GM23338 (cell line): ENCODE data around the gene RABGAP1L. TPM values are rescaled to one million over a fixed set of nuclear protein-coding genes. Genes with fewer than 3 reads are reported as not detected.

Experiments
- ATAC-seq: fragments of 200-7000 bp; cut with Tn5 transposase; 3 replicates; pipeline ENCODE4 v1.9.1; 2020
- DNase-seq: peaks from one replicate; pipeline ENCODE4 v3.0.0-alpha.2; 2015; ENCODE audit warnings: low spot score
- H2AFZ ChIP-seq: fragments of 200-600 bp; sonication (generic); 2 replicates; pipeline ENCODE4 v1.8.0; 2016; ENCODE audit warnings: antibody characterized with exemption, mild to moderate bottlenecking, moderate library complexity
- H3F3A ChIP-seq: fragments of 200-600 bp; sonication (generic); replicated peaks from 2 replicates; pipeline ENCODE4 v1.8.0; 2017; ENCODE audit warnings: antibody characterized with exemption, mixed run types, low read depth
- H3K27ac ChIP-seq: fragments of 200-600 bp; sonication (generic); 2 replicates; pipeline ENCODE4 v1.6.1; 2016; ENCODE audit warnings: low read depth
- H3K27me3 ChIP-seq: fragments of 200-600 bp; sonication (generic); 2 replicates; pipeline ENCODE4 v1.8.0; 2016; ENCODE audit warnings: mild to moderate bottlenecking, mixed run types, moderate library complexity; ENCODE audit not compliant: insufficient read depth
- H3K36me3 ChIP-seq: fragments of 200-600 bp; sonication (generic); 2 replicates; pipeline ENCODE4 v1.8.0; 2016; ENCODE audit warnings: mild to moderate bottlenecking; ENCODE audit not compliant: insufficient read depth
- H3K4me1 ChIP-seq: fragments of 200-600 bp; sonication (generic); 2 replicates; pipeline ENCODE4 v1.8.0; 2016; ENCODE audit warnings: mild to moderate bottlenecking, moderate library complexity; ENCODE audit not compliant: insufficient read depth
- H3K4me2 ChIP-seq: fragments of 200-600 bp; sonication (generic); 2 replicates; pipeline ENCODE4 v1.7.1; 2017; ENCODE audit warnings: mixed run types
- H3K4me3 ChIP-seq: fragments of 200-600 bp; sonication (generic); 2 replicates; pipeline ENCODE4 v1.6.1; 2016; ENCODE audit warnings: mixed run types
- H3K79me2 ChIP-seq: fragments of 200-600 bp; sonication (generic); replicated peaks from 2 replicates; pipeline ENCODE4 v1.8.0; 2017; ENCODE audit warnings: mild to moderate bottlenecking; ENCODE audit not compliant: insufficient read depth
- H3K9me2 ChIP-seq: fragments of 200-600 bp; sonication (generic); 2 replicates; pipeline ENCODE4 v1.8.0; 2017; ENCODE audit not compliant: insufficient read depth
- H4K20me1 ChIP-seq: fragments of 200-600 bp; sonication (generic); replicated peaks from 2 replicates; pipeline ENCODE4 v1.8.0; 2017; ENCODE audit warnings: mild to moderate bottlenecking; ENCODE audit not compliant: insufficient read depth
- H3K27ac Mint-ChIP-seq: 2 replicates; pipeline ENCODE4 v1.8.0; 2020; ENCODE audit warnings: inconsistent platforms, mild to moderate bottlenecking, moderate library complexity, mixed read lengths
- H3K27me3 Mint-ChIP-seq: 3 replicates; pipeline ENCODE4 v1.8.0; 2022; ENCODE audit warnings: low read depth, mild to moderate bottlenecking, moderate library complexity, mixed read lengths, inconsistent platforms; ENCODE audit not compliant: insufficient read depth, poor library complexity
- H3K36me3 Mint-ChIP-seq: 3 replicates; pipeline ENCODE4 v1.8.0; 2021; ENCODE audit warnings: low read depth, mild to moderate bottlenecking, inconsistent platforms, moderate library complexity, mixed read lengths
- H3K4me1 Mint-ChIP-seq: 3 replicates; pipeline ENCODE4 v1.8.0; 2020; ENCODE audit warnings: mild to moderate bottlenecking, inconsistent platforms, mixed read lengths
- H3K4me3 Mint-ChIP-seq: 3 replicates; pipeline ENCODE4 v1.8.0; 2021; ENCODE audit warnings: moderate library complexity, mild to moderate bottlenecking, inconsistent platforms, mixed read lengths
- H3K9me3 Mint-ChIP-seq: 3 replicates; pipeline ENCODE4 v1.8.0; 2020; ENCODE audit warnings: moderate library complexity, mild to moderate bottlenecking, inconsistent platforms, mixed read lengths
- CREB1 ChIP-seq: fragments of 250-450 bp; sonication (Bioruptor Pico); IDR thresholded peaks from 2 replicates; pipeline ENCODE4 v1.5.0; 2020; ENCODE audit warnings: low read depth, mild to moderate bottlenecking, moderate library complexity
- EZH2phosphoT487 ChIP-seq: fragments of 200-600 bp; sonication (generic); IDR thresholded peaks from one replicate; pipeline ENCODE4 v1.8.1; 2018; ENCODE audit warnings: antibody characterized with exemption; ENCODE audit not compliant: unreplicated experiment
- JUNB ChIP-seq: IDR thresholded peaks from one replicate; pipeline ENCODE4 v1.6.1; 2016; ENCODE audit warnings: antibody characterized with exemption; ENCODE audit not compliant: unreplicated experiment
- NANOG ChIP-seq: IDR thresholded peaks from 2 replicates; pipeline ENCODE4 v1.6.1; 2016; ENCODE audit warnings: antibody characterized with exemption, borderline replicate concordance
- POLR2AphosphoS5 ChIP-seq: IDR thresholded peaks from 2 replicates; pipeline ENCODE4 v1.6.1; 2016; ENCODE audit warnings: antibody characterized with exemption, low read depth
- STAT1 ChIP-seq: IDR thresholded peaks from one replicate; pipeline ENCODE4 v1.6.1; 2016; ENCODE audit warnings: antibody characterized with exemption; ENCODE audit not compliant: unreplicated experiment
- ZNF114 ChIP-seq: fragments of 250-450 bp; sonication (Bioruptor Pico); IDR thresholded peaks from 2 replicates; pipeline ENCODE4 v1.5.0; 2020; ENCODE audit warnings: mild to moderate bottlenecking, moderate library complexity
- polyA plus RNA-seq: library from polyadenylated mRNA; unstranded; fragments of >200 nt; fragmentation: Nextera tagmentation; extraction: Ambion mirVana; gene quantifications from 2 replicates; pipeline ENCODE4 v1.2.1, GENCODE V29; 2016
- total RNA-seq: library from RNA; depleted of rRNA; stranded (reverse); fragments of >200 nt; shearing (Covaris generic); gene quantifications from 2 replicates; pipeline ENCODE4 v1.2.3, GENCODE V29; 2014
- TF ChIP-seq, protein P1 (sequence below): fragments of 250-450 bp; sonication (Bioruptor Pico); IDR thresholded peaks from 2 replicates; pipeline ENCODE4 v1.5.0; 2020; ENCODE audit warnings: mild to moderate bottlenecking, moderate library complexity
- TF ChIP-seq, protein P2 (sequence below), 2 experiments: fragments of 200-600 bp in 1 of 2; sonication (generic) in 1 of 2; conservative IDR thresholded peaks; 2 replicates each; pipeline versions ENCODE4 v1.5.1 to v1.6.1; 2016 to 2017; ENCODE audit warnings: antibody characterized with exemption in 2 of 2, low read depth in 2 of 2, mild to moderate bottlenecking in 2 of 2, moderate library complexity in 1 of 2
- TF ChIP-seq, protein P3 (sequence below): IDR thresholded peaks from 2 replicates; pipeline ENCODE4 v1.6.1; 2016; ENCODE audit warnings: antibody characterized with exemption

The RABGAP1L gene
- total and polyA plus RNA-seq, 2 experiments from 2014 or later: 83.2 to 136 TPM

DNA sequence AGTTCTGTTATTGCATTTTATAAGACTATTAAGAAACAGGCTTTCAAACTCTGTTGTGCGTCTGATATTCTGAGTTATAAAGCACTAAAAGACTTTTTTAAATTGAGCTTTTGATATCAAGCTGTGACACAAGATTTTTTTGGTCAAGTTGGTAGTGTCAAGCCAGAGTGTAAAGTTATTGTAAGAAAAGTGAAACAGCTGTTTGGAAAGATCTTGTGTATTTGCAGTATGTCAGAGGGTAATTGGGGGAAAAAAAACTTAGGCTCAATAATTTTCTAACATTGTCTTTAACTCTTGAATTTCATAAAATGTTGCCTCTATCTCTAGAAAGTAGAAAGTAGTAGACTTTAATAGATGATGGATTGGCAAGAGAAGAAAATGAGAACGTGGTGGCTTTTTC, 844.2 kb downstream of the RABGAP1L start:
- no peak for TF ChIP-seq STAT1
- TF ChIP-seq CREB1 (CRISPR knock-in tag): no peak
- no peak overlapping the region for H3K27ac Mint-ChIP-seq
- H3K36me3 Mint-ChIP-seq: peaks cover 40% of the 10 kb centered on the region
- ATAC-seq: no peak
- H3K4me1 Mint-ChIP-seq: peaks cover 23% of the 10 kb centered on the region; the same call in 2 of the 3 replicates
- peaks cover 23% of the 10 kb centered on the region for H3K36me3 ChIP-seq
- H3K27ac ChIP-seq: peak overlapping the region; percentile 22; the same call in 1 of the 2 replicates
- H3F3A ChIP-seq: no peaks in the 10 kb centered on the region; the same call in 1 of the 2 replicates
- H3K4me3 ChIP-seq: no peak overlapping the region
- DNase-seq: no peak
- peaks cover 56% of the 10 kb centered on the region for H4K20me1 ChIP-seq
- H3K4me2 ChIP-seq: peak overlapping the region; percentile 88; the same call in 1 of the 2 replicates
- no peaks in the 10 kb centered on the region for H3K9me2 ChIP-seq
- H3K9me3 Mint-ChIP-seq: no peaks in the 10 kb centered on the region
- peaks cover 82% of the 10 kb centered on the region for H3K79me2 ChIP-seq
- H3K27me3 Mint-ChIP-seq: no peaks in the 10 kb centered on the region
- H3K27me3 ChIP-seq: no peaks in the 10 kb centered on the region
- peaks cover 11% of the 10 kb centered on the region for H3K4me1 ChIP-seq
- no peak overlapping the region for H3K4me3 Mint-ChIP-seq
- no peak overlapping the region for H2AFZ ChIP-seq

DNA sequence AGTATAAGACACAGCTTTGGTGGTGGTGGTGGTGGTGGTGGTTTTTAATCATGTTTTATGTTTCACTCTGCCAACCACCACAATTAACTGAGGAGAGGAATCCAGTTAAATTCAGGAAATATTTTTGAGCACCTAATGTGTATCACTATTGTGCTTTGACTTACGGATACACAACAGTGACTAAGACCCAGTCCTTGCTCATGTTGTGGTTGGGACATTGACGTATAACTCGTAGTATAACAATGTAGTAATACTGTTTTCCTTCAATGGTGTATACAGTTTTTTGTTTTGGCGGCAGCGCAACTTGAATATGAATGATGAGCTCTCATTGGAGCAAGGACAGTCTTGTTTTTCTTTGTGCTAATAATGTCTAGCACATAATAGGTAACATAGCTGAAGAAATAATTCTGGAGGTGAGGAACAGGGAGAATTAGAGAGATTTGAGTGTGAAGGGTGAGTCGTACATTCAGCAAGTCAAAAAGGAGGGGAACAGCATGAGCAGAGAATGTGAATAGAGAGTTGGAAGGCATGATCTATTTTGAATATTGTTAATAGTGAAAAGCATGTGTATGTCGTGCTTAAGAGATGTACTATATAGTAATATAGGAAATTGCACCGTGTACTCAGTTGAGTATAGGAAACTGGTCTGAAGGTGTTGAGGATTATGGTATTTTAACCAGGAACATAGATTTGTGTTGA, 845.9 kb downstream of the RABGAP1L start:
- Mint-ChIP-seq H3K27me3 (no peaks in the 10 kb centered on the region), H3K27ac (no peak overlapping the region), H3K4me1 (peaks cover 23% of the 10 kb centered on the region; the same call in 2 of the 3 replicates), H3K36me3 (peaks cover 54% of the 10 kb centered on the region), H3K9me3 (no peaks in the 10 kb centered on the region), H3K4me3 (no peak overlapping the region)
- peaks cover 63% of the 10 kb centered on the region for H4K20me1 ChIP-seq
- H3K4me2 ChIP-seq: no peak overlapping the region
- peaks cover 11% of the 10 kb centered on the region for H3K4me1 ChIP-seq
- no peaks in the 10 kb centered on the region for H3K27me3 ChIP-seq
- no peak overlapping the region for H3K27ac ChIP-seq
- H2AFZ ChIP-seq: no peak overlapping the region
- DNase-seq (no peak), ATAC-seq (no peak)
- no peaks in the 10 kb centered on the region; the same call in 1 of the 2 replicates for H3F3A ChIP-seq
- H3K79me2 ChIP-seq: peaks cover 86% of the 10 kb centered on the region
- no peaks in the 10 kb centered on the region for H3K9me2 ChIP-seq
- peaks cover 38% of the 10 kb centered on the region for H3K36me3 ChIP-seq
- no peak overlapping the region for H3K4me3 ChIP-seq
- TF ChIP-seq JUNB (no peak), NANOG (no peak), POLR2AphosphoS5 (no peak), STAT1 (no peak), EZH2phosphoT487 (no peak), ZNF114 (CRISPR knock-in tag) (no peak)
- TF ChIP-seq, protein P1, sequence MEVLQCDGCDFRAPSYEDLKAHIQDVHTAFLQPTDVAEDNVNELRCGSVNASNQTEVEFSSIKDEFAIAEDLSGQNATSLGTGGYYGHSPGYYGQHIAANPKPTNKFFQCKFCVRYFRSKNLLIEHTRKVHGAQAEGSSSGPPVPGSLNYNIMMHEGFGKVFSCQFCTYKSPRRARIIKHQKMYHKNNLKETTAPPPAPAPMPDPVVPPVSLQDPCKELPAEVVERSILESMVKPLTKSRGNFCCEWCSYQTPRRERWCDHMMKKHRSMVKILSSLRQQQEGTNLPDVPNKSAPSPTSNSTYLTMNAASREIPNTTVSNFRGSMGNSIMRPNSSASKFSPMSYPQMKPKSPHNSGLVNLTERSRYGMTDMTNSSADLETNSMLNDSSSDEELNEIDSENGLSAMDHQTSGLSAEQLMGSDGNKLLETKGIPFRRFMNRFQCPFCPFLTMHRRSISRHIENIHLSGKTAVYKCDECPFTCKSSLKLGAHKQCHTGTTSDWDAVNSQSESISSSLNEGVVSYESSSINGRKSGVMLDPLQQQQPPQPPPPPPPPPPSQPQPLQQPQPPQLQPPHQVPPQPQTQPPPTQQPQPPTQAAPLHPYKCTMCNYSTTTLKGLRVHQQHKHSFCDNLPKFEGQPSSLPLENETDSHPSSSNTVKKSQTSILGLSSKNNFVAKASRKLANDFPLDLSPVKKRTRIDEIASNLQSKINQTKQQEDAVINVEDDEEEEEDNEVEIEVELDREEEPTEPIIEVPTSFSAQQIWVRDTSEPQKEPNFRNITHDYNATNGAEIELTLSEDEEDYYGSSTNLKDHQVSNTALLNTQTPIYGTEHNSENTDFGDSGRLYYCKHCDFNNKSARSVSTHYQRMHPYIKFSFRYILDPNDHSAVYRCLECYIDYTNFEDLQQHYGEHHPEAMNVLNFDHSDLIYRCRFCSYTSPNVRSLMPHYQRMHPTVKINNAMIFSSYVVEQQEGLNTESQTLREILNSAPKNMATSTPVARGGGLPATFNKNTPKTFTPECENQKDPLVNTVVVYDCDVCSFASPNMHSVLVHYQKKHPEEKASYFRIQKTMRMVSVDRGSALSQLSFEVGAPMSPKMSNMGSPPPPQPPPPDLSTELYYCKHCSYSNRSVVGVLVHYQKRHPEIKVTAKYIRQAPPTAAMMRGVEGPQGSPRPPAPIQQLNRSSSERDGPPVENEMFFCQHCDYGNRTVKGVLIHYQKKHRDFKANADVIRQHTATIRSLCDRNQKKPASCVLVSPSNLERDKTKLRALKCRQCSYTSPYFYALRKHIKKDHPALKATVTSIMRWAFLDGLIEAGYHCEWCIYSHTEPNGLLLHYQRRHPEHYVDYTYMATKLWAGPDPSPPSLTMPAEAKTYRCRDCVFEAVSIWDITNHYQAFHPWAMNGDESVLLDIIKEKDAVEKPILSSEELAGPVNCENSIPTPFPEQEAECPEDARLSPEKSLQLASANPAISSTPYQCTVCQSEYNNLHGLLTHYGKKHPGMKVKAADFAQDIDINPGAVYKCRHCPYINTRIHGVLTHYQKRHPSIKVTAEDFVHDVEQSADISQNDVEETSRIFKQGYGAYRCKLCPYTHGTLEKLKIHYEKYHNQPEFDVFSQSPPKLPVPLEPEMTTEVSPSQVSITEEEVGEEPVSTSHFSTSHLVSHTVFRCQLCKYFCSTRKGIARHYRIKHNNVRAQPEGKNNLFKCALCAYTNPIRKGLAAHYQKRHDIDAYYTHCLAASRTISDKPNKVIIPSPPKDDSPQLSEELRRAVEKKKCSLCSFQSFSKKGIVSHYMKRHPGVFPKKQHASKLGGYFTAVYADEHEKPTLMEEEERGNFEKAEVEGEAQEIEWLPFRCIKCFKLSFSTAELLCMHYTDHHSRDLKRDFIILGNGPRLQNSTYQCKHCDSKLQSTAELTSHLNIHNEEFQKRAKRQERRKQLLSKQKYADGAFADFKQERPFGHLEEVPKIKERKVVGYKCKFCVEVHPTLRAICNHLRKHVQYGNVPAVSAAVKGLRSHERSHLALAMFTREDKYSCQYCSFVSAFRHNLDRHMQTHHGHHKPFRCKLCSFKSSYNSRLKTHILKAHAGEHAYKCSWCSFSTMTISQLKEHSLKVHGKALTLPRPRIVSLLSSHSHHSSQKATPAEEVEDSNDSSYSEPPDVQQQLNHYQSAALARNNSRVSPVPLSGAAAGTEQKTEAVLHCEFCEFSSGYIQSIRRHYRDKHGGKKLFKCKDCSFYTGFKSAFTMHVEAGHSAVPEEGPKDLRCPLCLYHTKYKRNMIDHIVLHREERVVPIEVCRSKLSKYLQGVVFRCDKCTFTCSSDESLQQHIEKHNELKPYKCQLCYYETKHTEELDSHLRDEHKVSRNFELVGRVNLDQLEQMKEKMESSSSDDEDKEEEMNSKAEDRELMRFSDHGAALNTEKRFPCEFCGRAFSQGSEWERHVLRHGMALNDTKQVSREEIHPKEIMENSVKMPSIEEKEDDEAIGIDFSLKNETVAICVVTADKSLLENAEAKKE (CRISPR knock-in tag): no peak
- TF ChIP-seq, protein P2, sequence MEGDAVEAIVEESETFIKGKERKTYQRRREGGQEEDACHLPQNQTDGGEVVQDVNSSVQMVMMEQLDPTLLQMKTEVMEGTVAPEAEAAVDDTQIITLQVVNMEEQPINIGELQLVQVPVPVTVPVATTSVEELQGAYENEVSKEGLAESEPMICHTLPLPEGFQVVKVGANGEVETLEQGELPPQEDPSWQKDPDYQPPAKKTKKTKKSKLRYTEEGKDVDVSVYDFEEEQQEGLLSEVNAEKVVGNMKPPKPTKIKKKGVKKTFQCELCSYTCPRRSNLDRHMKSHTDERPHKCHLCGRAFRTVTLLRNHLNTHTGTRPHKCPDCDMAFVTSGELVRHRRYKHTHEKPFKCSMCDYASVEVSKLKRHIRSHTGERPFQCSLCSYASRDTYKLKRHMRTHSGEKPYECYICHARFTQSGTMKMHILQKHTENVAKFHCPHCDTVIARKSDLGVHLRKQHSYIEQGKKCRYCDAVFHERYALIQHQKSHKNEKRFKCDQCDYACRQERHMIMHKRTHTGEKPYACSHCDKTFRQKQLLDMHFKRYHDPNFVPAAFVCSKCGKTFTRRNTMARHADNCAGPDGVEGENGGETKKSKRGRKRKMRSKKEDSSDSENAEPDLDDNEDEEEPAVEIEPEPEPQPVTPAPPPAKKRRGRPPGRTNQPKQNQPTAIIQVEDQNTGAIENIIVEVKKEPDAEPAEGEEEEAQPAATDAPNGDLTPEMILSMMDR (conservative IDR thresholded peaks at IDR 0.05; ENCODE audit: low read depth in 2 of 2): no peak
- TF ChIP-seq, protein P3, sequence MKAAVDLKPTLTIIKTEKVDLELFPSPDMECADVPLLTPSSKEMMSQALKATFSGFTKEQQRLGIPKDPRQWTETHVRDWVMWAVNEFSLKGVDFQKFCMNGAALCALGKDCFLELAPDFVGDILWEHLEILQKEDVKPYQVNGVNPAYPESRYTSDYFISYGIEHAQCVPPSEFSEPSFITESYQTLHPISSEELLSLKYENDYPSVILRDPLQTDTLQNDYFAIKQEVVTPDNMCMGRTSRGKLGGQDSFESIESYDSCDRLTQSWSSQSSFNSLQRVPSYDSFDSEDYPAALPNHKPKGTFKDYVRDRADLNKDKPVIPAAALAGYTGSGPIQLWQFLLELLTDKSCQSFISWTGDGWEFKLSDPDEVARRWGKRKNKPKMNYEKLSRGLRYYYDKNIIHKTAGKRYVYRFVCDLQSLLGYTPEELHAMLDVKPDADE: no peak
